GM20000 (cell line): ENCODE results near the gene SEC61A1.

Experiments
- DNase-seq: peaks from one replicate; pipeline ENCODE4 v3.0.0; 2012; ENCODE audit warnings: low spot score
- CTCF ChIP-seq: IDR thresholded peaks from 2 replicates; pipeline ENCODE4 v1.5.1; 2012; ENCODE audit warnings: mild to moderate bottlenecking, control low read depth; ENCODE audit errors: extremely low read depth, missing control alignments

Gene SEC61A1

GRCh38 chr3:128051837-128052594 is at the start of gene SEC61A1:
Gene SEC61A1, plus strand, starts transcription at chr3:128052437. Its CDS starts 116 bp downstream, at chr3:128052553.
- DNase-seq, result peak; percentile 99
- no peak for TF ChIP-seq CTCF

- TF ChIP-seq CTCF, result no peak
- no peak for DNase-seq
These were observed 47.6 kb upstream of the SEC61A1 start for GRCh38 chr3:128004661-128005060.

- no peak for DNase-seq
- TF ChIP-seq CTCF, result no peak
These were observed 45.9 kb upstream of the SEC61A1 start for GRCh38 chr3:128006061-128007032.

GRCh38 chr3:128007033-128007424 is 45.2 kb upstream of the SEC61A1 start:
- no peak for TF ChIP-seq CTCF
- DNase-seq, result no peak

GRCh38 chr3:128009952-128010846 is 42.0 kb upstream of the SEC61A1 start:
- no peak for DNase-seq
- TF ChIP-seq CTCF, result no peak

- peak; percentile 31 for DNase-seq
- no peak for TF ChIP-seq CTCF
These were observed 41.1 kb upstream of the SEC61A1 start for GRCh38 chr3:128011140-128011539.
